Stromal cell of bone marrow (primary cell): ENCODE measurements around the gene PGBD5.
A peak's percentile ranks its signal among the peaks of the same experiment; 100 is the strongest.

Experiments
- DNase-seq: peaks from one replicate; pipeline ENCODE4 v3.0.0-alpha.2; 2012; ENCODE audit warnings: low read depth

Gene PGBD5

DNA sequence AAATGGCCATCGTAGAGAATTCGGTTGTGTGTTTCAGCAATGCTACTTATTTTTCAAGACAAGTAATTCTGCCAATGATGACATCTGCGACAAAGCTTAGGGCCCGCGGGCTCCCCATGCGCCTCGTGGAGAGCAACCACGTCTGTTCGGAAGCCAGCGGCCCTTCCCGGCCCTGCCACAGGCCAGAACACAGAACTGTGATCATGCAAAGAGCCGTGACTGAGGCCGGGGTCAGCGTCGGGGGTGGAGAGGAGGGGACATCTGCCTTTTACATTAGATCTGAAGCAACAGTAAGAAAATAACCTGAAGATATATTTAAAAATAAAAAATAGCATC, 103.7 kb downstream of the PGBD5 start:
- DNase-seq, result no peak

DNA sequence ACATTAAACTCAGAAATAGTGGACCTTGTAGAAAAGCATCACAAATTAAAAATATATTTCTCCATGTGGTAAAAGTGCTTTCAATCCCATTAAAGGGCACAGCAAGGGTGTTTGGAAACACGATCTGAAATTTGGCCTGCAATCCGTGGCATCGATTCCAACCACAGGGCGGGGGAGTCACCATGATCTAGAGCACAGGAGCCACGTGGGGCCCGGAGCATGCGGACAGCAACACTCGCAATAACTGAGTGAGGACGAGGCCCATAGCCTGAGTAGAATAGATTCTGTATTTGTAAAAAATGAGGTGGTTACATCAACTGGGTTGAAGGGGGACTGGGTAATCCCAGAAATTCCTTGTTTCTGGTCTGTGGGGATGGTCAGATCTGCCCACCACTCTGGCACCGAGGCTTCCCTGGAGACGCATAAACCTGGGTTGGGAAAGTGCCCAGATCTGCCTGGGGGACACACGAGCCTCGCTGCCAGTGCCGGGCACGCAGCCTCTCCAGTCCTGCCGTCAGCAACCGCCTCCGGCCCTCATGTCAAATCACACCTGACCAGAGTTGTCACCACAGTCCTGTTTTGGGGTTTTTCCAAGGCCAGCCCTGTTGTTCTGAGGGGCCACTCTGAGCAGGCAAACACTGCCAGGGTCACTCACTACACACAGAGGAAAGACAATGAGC, 104.3 kb downstream of the PGBD5 start:
- no peak for DNase-seq

DNA sequence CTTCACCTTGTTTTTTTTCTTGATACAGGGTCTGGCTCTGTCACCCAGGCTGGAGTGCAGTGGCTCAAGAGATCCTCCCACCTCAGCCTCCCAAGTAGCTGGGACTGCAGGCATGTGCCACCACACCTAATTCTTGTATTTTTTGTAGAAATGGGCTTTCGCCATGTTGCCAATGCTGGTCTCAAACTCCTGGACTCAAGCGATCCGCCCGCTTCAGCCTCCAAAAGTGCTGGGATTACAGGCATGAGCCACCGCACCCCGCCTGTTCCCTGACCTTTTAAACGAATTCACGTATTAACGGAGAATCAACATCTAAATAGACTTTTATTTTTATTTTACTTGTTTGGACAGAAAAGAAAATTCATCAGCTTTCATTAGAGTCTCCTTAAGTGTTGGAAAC, 104.8 kb downstream of the PGBD5 start:
- DNase-seq, result no peak

GRCh38 chr1:230320804-230321203, 105.3 kb downstream of the PGBD5 start:
- no peak for DNase-seq

DNA sequence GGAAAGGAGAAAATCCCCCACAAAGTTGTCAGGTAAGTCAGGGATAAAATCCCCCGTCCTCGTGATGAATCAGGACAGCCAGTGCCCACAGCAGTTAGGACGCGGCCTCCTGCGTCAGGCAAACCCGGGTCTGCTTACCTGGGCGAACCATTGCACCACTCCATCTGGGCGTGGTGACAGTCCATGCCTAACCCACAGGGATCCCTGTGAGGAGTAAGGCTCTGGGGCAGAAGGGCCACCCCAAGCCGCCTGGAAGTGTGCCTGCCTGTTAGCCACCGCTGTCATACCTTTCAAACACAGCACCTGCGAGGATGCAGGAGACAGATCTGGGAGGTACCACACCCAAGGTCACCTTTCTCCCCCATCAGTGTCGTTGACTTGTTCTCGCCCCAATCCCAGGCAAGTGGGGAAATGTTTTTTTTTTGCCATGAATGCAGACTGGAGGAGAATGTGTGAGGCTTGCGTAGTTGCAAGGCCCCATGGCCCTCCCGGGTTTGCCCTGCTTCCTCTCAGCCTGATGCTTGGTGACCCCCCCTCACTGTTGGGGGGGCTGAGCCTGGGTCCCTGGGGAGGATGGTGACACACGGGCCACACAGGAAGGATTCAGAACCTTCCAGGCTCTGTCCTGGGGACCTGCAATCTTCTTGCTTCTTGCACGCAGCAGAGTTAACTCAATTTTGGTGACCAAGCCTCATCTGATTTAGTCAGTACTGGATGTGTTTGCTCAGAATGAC, 107.0 kb downstream of the PGBD5 start:
- no peak for DNase-seq

- no peak for DNase-seq
Measured at GRCh38 chr1:230317823-230318819, 108.0 kb downstream of the PGBD5 start.

- no peak for DNase-seq
Measured at GRCh38 chr1:230316864-230317745, 109.0 kb downstream of the PGBD5 start.

DNA sequence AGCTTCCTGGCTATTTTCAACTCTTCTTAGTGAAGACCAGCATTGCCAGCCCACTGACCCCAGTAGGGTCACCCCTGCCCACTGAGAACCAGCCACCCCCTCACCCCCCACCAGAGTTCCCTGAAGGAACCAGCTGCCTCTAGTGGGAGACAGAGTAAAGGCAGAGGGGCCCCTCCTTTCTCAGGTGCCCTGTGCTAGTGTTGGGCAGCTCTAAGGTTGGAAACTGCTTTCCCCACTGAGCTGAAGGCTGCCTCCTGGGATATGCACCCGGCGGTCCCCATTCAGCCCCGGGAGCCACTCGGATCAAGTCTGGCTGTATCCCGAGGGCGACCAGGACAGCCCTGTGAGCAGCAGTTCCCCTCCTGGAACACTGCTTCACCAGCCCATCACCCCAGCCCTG, 111.0 kb downstream of the PGBD5 start:
- DNase-seq, result no peak

- DNase-seq, result no peak
Measured at GRCh38 chr1:230314142-230314470, 112.0 kb downstream of the PGBD5 start.

- no peak for DNase-seq
Measured at GRCh38 chr1:230313453-230314141, 112.5 kb downstream of the PGBD5 start.

DNA sequence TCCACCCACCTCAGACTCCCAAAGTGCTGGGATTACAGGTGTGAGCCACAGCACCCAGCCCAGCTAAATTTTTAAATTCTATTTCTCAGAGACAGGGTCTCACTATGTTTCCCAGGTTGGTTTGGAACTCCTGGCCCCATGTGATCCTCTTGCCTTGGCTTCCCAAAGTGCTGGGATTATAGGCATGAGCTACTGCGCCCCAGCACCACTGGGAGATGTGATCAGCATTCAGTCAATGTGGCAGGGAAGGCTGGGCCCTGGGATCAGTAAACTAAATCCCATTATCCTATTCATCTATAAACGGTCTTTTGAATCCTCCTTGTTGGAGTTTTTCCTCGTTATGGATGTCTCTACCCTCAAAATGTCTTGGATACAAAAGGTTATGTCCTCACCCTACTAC, 113.5 kb downstream of the PGBD5 start:
- no peak for DNase-seq

GRCh38 chr1:230310381-230311163, 115.6 kb downstream of the PGBD5 start:
- peak; percentile 53 for DNase-seq

DNA sequence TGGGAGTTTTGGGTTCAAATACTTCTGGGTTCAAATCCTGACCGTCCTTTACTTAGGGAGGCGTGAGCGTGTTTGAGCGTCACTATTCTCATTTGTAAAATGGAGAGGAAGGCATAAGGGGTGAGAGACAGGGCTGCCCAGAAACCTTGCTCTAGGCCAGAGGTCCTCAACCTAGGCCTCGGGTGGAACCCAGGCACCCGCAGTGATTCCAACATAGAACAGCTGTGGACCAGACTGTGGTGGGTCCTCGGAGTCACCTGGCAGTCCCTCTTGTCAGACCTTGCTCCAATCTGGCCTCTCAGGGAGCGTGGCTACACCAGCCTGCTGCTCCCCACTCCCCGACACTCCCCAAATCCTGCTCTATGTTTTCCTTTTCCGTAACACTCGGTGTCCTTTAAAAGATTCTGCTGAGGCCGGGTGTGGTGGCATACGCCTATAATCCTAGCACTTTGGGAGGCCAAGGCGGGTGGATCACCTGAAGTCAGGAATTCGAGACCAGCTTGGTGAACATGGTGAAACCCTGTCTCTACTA, 116.4 kb downstream of the PGBD5 start:
- DNase-seq, result no peak

GRCh38 chr1:230308821-230309220, 117.3 kb downstream of the PGBD5 start:
- DNase-seq, result no peak

DNA sequence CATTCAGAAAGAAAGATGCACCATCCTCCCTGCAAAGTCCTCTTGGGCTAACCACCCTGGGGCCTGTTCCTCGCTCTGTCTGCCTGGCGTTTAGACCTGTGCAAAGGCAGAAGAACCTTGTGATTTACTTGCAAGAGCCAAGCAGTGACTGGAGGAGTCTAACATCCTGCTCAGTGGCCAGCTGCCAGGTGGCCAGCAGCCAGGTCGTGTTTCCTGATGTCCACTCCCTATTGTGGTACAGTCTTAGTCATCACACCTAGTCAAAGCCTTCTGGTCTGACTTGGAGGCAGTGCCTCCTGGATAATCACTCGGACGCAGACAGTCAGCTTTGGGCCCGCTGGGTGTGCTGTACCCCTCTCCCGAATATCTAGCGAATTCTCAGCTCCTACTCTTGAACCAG, 118.1 kb downstream of the PGBD5 start:
- peak; percentile 33 for DNase-seq

DNA sequence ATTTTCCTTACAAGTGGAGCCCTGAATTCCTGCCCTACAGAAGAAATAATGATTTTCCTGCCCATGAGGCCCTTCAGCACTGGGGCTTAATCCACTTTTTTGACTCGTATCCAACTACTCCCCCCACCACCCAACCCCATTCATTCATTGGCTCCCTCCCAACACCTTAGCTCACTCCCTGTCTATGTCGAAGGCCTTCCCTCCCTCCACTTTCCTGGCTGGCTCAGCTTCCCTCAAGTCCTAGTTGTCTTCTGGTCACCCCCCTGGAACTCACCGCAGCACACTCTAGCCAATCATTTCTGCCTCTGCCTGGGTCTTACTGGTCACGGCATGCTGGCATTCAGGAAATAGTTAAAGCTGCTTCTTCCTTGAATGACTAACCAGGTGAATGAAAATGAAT, 118.9 kb downstream of the PGBD5 start:
- DNase-seq, result no peak

DNA sequence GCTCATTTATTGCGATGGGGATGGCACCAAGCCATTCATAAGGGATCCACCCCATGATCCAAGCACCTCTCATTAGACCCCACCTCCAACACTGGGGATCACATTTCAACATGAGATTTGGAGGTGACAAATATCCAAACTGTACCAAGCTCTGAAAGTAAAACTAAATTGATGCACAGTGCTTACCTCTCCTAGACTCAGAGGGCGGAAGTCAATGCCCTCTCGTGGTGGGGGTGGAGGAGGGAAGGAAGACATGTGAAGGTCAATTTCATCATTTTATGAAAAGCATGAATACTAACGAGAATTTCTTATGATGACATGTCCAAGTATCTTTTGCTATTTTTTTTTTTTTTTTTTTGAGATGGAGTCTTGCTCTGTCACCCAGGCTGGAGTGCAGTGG, 120.0 kb downstream of the PGBD5 start:
- no peak for DNase-seq

DNA sequence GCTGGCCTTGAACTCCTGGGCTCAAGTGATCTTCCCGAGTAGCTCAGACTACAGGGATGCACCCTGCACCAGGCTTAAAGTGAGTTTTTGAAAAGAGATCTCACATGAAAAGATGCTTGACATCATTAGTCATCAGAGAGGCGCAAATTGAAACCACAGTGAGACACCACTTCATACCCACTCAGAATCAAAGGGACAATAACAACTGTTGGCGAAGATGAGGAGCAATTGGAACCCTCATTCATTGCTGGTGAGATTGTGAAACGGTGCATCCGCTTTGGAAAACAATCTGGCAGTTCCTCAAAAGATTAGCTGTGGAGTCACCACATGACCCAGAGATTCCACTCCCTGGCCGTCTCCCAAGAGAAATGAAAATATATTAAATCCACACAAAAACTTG, 122.3 kb downstream of the PGBD5 start:
- DNase-seq, result peak; percentile 41

GRCh38 chr1:230303069-230303468, 123.1 kb downstream of the PGBD5 start:
- DNase-seq, result no peak

GRCh38 chr1:230301822-230302221, 124.3 kb downstream of the PGBD5 start:
- DNase-seq, result no peak
